Kidney epithelial cell (primary cell): ENCODE results near the gene GJC2. TPM values are rescaled to one million over a fixed set of nuclear protein-coding genes. Genes with fewer than 3 reads are reported as not detected.

Experiments
- DNase-seq: peaks from one replicate; pipeline ENCODE4 v3.0.0-alpha.2; 2010; ENCODE audit warnings: low read depth
- H3K27me3 ChIP-seq: 2 replicates; pipeline ENCODE4 v1.6.0; 2011; ENCODE audit warnings: low read length; ENCODE audit not compliant: control insufficient read depth, insufficient read depth
- H3K36me3 ChIP-seq: 2 replicates; pipeline ENCODE4 v1.5.1; 2011; ENCODE audit warnings: low read length; ENCODE audit not compliant: control insufficient read depth, insufficient read depth
- H3K4me3 ChIP-seq: 2 replicates; pipeline ENCODE4 v1.5.1; 2011; ENCODE audit warnings: low read depth, mild to moderate bottlenecking, control low read depth, low read length
- total RNA-seq: library from RNA; depleted of rRNA; stranded (reverse); fragments of >200 nt; gene quantifications from 2 replicates; pipeline ENCODE4 v1.2.3, GENCODE V29; 2015
- TF ChIP-seq, protein P1 (sequence below): IDR thresholded peaks from 2 replicates; pipeline ENCODE4 v1.5.1; 2011; ENCODE audit warnings: mild to moderate bottlenecking, moderate library complexity, low read length, control low read depth, inconsistent platforms; ENCODE audit not compliant: insufficient read depth, poor library complexity, severe bottlenecking

The GJC2 gene
- total RNA-seq, result 0.21 and 0.38 TPM in 2 replicates

DNA sequence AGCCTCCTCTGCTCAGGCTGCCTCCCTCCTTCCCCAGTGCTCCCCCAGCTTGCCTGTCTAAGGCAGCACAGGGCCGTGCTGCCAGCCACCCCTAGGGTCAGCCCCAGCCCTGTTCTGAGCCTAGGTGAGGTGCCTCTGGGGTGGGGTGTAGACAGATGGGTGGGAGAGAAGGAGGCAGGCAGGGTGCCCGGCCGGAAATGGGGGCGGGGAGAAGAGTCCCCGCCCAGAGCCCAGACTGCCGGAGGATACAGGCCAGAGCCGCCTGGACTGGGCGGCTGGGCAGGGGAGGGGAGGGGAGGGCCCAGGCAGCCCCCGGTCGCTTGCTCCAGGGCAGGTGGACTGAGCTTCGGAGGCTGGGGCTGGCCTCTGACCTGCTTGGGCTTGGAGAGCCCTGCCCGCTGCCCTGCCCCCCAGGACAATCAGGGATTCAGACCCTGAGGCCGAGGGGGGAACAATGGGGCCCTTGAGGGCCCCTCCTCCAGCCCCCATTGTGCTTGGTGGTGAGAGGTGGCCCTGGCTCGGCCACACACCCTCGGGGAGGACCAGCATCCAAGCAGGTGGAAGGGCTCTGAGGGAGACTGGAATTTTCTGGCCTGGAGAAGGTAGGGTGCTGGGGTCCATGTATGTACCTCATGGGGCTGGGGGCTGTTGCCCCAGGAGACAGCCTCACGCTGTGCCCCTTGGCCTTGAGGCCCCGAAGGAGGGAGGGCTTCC lies at the start of gene GJC2:
Gene GJC2, plus strand, starts transcription at position 525 of the 714 bp plus-strand sequence. CDS start 7,829 bp downstream, outside the sequence.
- H3K27me3 ChIP-seq, result no peaks in the 10 kb centered on the region
- no peak for DNase-seq
- TF ChIP-seq, protein P1, sequence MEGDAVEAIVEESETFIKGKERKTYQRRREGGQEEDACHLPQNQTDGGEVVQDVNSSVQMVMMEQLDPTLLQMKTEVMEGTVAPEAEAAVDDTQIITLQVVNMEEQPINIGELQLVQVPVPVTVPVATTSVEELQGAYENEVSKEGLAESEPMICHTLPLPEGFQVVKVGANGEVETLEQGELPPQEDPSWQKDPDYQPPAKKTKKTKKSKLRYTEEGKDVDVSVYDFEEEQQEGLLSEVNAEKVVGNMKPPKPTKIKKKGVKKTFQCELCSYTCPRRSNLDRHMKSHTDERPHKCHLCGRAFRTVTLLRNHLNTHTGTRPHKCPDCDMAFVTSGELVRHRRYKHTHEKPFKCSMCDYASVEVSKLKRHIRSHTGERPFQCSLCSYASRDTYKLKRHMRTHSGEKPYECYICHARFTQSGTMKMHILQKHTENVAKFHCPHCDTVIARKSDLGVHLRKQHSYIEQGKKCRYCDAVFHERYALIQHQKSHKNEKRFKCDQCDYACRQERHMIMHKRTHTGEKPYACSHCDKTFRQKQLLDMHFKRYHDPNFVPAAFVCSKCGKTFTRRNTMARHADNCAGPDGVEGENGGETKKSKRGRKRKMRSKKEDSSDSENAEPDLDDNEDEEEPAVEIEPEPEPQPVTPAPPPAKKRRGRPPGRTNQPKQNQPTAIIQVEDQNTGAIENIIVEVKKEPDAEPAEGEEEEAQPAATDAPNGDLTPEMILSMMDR, result no peak
- no peak within 1 kb of the TSS for H3K4me3 ChIP-seq
- peaks cover 2% of the 10 kb centered on the region for H3K36me3 ChIP-seq

DNA sequence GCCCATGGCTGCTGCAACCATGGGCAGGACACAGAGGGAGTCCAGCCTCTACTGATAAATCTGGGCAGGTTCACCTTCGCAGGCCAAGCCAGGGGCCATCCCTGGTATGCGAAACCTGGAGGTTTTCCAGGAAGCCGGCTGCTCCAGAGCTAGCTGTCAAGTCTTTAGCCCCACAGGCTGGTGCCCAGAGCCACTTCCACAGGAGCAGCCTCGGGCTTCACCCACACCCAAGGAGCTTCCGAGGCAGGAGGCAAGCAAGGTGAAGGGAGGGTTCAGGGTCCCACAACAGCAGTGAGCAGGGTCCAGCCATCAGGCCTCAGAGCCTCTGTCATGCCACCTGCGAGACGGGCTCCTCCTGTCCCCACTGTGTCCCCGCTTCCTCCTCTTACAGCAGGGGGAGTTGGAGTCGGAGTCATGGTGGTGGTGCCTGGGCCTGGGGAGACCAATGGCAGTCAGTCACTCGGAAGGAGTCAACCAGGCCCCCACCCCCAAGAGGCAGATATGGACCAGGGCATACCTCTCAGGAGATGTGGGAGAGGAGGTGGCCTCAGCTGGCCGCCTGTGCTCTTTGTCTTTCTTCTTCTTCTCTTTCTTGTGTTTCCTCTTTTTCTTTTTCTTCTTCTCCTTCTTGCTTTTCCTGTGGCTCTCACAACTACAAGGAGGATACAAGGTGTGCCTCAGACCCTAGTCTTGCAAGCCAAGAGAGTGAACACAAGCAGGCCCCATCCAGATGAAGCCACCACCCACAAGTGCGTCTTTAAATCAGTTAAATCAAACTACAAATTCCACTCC lies 48.7 kb upstream of the GJC2 start:
- Histone ChIP-seq H3K27me3 (no peaks in the 10 kb centered on the region), H3K36me3 (peaks cover 5% of the 10 kb centered on the region), H3K4me3 (no peak overlapping the region)
- TF ChIP-seq, protein P1, result no peak
- no peak for DNase-seq

DNA sequence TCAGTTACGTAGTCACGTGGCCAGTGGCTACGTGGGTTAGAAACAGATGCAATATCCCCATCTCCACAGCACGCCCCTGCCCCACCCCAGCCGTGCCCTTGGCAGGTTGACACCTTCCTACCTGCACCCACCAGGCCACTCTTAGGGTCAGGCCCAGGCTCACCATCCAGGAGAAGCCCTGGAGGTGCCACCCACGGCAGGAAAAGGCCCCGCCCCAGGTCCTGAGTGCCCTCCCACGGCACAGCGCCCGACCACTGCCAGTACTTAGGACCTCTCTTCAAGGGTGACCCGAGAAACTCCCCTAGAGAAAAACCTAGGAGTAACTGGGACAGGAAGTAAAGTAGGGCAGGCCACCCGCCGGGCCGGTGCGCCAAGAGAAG lies 48.1 kb upstream of the GJC2 start:
- peaks cover 5% of the 10 kb centered on the region for H3K36me3 ChIP-seq
- no peaks in the 10 kb centered on the region for H3K27me3 ChIP-seq
- TF ChIP-seq, protein P1, result no peak
- peak overlapping the region; percentile 95 for H3K4me3 ChIP-seq
- no peak for DNase-seq

DNA sequence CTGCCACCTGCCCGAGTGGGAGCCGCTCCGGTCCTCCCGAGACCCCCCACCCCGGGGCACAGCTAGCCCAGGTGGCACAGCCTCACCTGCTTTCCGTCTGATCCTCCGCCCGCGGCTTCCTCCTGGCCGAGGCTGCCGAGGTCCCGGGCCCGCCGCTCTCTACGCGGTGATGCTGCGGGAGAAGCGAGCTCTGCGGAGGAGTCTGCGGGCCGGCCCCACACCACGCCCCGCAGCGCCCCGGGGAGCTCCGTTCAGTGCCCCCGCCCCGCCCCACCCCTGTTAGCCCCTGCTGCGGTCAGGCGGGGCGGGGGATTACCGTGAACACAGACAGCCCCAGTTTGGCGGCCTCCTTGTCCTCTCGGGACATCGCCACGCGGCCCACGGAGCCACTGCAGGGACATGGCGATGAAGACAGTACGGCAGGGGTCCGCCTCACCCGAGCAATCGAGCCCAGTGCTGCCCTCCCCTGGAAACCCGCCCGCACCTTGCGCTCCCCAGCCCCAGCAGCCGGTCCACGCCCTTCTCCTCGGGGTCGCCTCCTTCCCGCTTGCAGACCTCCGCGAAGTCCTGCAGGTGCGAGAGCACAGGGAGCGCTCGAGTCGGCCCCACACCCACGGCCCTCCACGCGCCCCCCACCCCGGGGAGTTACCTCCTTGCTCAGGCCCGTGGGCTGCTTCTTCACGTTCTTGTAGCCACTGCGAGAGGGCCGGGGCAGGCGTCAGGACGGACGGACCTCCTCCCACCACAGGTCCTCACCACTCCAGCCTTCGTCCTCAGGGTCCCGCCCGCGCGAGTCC lies 47.5 kb upstream of the GJC2 start:
- Histone ChIP-seq H3K27me3 (no peaks in the 10 kb centered on the region), H3K36me3 (peaks cover 5% of the 10 kb centered on the region), H3K4me3 (peak overlapping the region; percentile 95)
- no peak for DNase-seq
- TF ChIP-seq, protein P1, result peak; percentile 35

DNA sequence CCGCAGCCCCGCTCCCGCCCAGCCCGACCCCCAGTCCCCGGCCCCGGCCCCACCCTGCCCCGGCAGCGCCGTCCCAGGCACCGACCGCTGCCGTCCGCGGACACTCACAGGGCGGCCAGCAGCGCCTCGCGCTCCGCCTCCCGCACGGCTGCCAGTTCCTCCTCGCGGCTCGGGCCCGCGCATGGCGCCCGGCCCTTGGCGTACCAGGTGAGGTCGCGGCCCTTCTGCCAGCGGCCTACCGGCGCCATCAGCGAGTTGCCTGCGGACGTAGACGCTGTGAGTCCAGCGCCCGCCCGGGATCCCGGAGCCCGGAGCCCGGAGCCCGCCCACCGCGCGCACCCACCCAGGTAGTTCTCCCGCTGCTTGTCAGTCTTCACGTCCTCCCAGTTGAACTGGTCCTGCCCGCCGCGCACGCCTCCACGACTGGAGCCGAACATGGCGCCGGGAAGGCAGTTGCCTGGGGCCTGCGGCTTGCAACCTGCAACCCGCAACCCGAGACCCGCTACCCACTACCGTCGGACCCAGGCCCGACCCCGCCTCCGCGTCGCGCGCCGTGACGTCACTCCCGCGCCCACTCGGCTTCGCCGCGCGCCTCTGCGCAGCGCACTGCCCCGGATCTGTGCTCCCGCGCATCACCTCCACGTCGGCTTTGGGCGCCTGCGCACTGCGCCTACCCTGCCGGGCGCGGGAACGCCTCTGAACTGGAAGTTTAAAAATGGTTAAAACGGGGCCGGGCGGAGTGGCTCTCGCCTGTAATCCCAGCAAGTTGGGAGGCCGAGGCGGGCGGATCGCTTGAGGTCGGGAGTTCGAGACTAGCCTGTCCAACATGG lies 46.7 kb upstream of the GJC2 start, which contains the start of gene C1orf35:
Gene C1orf35, minus strand, starts transcription at position 535 of the 830 bp plus-strand sequence. Its CDS starts 98 bp downstream, at position 437.
- TF ChIP-seq, protein P1, result no peak
- H3K27me3 ChIP-seq, result no peaks in the 10 kb centered on the region
- no peak for DNase-seq
- H3K4me3 ChIP-seq, result peak within 1 kb of the TSS; percentile 95
- peaks cover 5% of the 10 kb centered on the region for H3K36me3 ChIP-seq
